GM18873 (cell line): ENCODE results near the gene CLMN.
"Not testable (repeated sequence)": the region's sequence is repeated elsewhere in the genome, so short reads cannot be mapped to it uniquely, and the experiment has no call there.

Experiments used
- ATAC-seq: cut with Tn5 transposase; IDR thresholded peaks from one replicate; pipeline ENCODE4 v1.9.1; 2021; ENCODE audit warnings: mild to moderate bottlenecking, moderate library complexity, moderate number of reproducible peaks; ENCODE audit not compliant: unreplicated experiment, low FRiP score

CLMN gene

DNA sequence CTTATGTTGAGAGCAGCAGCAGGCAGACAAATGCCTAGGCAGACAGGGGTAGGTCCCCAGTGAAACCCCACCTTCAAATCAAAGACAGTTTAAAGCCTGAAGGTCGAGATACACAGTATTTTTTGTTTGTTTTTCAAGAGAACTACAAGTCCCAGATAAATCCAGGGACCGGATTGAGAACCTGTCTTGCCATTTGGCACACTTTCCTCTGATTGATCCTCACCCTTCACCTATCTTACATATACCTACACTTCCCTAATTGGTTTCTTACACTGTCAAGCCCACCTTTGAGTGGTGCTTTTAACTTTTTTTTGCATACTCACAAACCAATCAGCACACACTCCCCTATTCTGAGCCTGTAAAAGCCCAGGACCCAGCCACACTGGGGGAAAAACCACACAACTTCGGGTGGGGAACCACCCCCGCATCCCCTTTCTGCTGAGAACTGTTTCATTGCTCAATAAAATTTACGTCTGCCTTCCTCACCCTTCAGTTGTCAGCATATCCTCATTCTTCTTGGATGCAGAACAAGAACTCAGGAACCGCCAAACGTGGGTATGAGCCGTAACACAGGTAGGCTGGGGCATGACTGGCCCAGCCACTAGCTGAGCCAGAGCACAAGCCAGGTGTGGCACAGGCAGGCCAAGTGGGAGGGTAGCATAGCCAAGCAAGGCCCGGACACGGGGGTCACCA lies 173.5 kb downstream of the CLMN start:
- no peak for ATAC-seq

DNA sequence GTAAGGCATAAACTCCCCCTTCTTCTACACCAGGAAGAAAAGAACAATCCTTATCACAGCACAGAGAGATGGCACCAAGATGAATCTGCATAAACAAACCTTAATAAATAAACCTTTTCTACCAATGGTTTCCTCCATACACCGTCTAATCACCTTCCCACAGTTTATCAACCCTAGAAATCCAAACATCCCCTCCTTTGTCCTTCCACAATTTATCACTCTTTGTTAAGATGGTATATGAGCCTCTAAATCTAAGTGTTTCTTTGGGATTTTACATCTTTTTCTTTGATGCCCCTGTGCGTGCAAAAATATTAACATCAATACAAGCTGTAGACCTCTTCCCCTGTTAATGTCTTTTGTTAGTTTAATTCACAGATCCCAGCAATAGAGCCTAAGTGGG lies 174.9 kb downstream of the CLMN start:
- no peak for ATAC-seq

- ATAC-seq = no peak
Observed at GRCh38 chr14:95143808-95144620, 175.7 kb downstream of the CLMN start.

GRCh38 chr14:95142208-95142607 lies 177.5 kb downstream of the CLMN start:
- no peak for ATAC-seq

GRCh38 chr14:95141684-95142083 lies 178.0 kb downstream of the CLMN start:
- ATAC-seq = no peak

- no peak for ATAC-seq
Observed at GRCh38 chr14:95140060-95140858, 179.4 kb downstream of the CLMN start.

DNA sequence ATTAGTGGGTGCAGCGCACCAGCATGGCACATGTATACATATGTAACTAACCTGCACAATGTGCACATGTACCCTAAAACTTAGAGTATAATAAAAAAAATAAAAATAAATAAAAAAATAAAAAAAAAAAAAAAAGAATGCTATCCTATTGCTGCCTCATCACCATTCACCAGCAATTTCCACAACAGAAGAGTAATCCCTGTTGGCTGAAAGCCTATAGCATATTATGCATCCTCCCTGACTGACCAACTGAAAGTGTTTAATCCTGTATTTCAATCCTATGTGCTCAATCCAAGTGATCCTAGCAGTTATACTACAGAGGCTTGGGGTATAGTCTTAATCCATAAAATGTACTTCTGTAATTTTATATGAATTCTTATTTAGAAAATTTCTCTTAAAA lies 180.8 kb downstream of the CLMN start:
- ATAC-seq = no peak

DNA sequence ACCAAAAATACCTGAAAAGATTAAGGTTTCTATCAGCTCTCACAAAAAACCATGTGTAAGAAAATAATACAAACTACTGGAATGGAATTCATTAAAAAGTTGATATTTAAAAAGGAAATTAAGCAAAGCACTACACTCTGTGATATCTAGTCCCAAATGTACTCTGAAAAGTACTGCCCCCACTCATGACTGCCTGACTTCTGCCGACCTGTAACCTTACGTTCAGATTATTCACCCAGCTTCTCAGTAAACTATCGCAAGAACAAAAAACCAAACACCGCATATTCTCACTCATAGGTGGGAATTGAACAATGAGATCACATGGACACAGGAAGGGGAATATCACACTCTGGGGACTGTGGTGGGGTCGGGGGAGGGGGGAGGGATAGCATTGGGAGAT lies 181.3 kb downstream of the CLMN start:
- ATAC-seq = not testable (repeated sequence)

- ATAC-seq = no peak
Observed at GRCh38 chr14:95137804-95138167, 181.9 kb downstream of the CLMN start.

DNA sequence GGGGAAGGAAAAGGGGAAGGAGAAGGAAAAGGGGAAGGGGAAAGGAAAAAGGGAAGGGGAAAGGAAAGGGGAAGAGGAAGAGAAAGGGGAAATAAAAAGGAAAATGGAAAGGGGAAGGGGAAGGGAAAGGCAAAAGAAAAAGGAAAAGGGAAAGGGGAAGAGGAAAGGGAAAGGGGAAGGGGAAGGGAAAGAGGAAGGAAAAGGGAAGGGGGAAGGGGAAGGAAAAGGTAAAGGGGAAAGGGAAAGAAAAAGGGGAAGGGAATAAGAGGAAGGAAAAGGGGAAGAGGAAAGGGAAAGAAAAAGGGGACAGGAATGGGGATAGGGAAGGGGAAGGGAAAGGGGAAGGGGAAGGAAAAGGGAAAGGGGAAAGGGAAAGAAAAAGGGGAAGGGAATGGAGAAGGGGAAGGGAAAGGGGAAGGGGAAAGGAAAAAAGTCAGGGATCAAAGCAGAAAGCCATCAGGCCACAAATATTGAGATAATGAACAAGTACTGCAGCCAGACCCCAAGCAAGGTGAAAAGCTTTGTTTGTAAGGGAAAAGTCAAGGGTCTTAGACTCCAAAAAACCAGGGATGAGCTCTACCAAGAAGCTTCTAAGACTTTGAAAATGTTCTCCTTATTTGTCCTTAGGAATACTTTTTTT lies 182.4 kb downstream of the CLMN start:
- no peak for ATAC-seq

DNA sequence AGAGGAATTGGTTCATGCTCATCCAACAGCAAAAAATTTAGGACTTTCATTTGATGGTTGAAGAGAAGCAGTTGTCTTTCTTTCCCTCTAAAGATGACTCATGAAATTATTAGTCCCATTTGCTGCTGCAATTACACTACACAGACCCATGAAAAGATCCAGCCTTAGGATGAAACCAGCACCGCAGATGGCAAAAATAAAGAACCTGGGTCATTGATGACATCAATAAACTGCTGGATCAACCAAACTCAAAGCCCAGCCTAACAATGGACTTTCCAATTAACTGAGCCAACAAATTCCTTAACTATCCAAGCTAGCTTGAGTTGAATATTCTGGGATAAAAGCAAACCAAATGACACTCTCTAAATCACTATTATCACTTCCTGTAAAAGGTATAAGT lies 183.1 kb downstream of the CLMN start:
- ATAC-seq = no peak

- ATAC-seq = no peak
Observed at GRCh38 chr14:95134304-95134933, 185.3 kb downstream of the CLMN start.

- ATAC-seq = no peak
Observed at GRCh38 chr14:95133282-95133681, 186.4 kb downstream of the CLMN start.

GRCh38 chr14:95132760-95133159 lies 186.9 kb downstream of the CLMN start:
- ATAC-seq = no peak
